Stimulated activated CD4-positive, alpha-beta T cell treated with anti-CD3 and anti-CD28 coated beads, Interleukin-2, amount 100 ng/mL, for 24 hours (primary cell): ENCODE data around the gene P2RX1.
"Not testable (repeated sequence)": the region's sequence is repeated elsewhere in the genome, so short reads cannot be mapped to it uniquely, and the experiment has no call there.

Source experiments
- DNase-seq, 2 donors: peaks; one replicate each; pipeline ENCODE4 v3.0.0-alpha.2; 2020

Gene P2RX1

DNA sequence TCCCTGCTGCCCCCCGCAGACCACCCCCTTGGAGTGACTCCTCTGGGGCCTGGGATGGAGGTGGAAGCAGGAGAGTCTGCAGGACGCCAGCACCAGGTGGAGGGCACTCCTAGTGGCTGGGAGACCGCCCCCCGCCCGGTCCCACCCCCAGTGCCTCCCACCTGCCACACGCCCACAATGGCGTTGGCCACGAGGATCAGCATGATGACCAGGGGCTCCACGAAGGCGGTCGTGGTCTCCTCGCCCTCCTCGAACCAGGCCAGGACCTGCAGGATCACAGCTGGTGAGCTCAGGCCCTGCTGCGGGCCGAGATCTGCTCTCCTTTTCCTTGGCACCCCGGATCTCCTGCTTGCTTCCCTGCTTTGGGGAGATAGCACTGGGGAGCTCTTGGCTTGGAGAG lies 35.2 kb upstream of the P2RX1 start:
- DNase-seq = no peak

DNA sequence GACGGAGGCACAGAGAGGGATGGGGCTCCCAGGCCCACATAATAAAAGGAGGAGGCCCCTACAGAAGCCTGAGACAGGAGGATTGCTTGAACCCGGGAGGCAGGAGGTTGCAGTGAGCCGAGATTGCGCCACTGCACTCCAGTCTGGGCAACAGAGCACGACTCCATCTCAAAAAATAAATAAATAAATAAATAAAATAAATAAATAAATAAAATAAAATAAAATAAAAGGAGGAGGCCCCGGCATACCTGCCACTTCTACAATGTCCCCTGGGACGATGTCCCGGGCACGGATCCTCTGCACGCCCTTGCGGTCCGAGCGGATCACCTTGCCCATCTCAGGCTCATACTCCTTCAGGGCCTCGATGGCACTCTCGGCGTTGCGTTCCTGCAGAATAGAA lies 34.7 kb upstream of the P2RX1 start:
- DNase-seq = no peak

DNA sequence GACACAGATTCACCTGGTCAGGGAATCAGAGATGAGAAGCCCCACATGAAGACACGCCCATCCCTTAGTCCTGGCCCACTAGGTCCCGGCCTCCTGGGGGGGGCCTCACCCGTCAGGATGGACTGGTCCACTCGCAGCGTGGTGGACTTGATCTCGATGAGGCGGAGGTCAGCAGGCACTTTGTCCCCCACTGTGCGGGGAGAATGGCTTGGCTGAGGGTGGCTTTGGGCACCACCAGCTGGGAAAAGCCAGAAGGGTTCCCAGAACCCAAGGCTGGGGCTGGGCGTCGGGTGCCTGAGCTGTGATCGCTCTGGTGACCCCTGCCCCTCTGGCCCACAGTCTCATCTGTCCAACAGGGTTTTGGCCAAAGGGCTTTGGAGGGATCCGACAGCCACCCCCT lies 34.3 kb upstream of the P2RX1 start:
- DNase-seq = no peak

DNA sequence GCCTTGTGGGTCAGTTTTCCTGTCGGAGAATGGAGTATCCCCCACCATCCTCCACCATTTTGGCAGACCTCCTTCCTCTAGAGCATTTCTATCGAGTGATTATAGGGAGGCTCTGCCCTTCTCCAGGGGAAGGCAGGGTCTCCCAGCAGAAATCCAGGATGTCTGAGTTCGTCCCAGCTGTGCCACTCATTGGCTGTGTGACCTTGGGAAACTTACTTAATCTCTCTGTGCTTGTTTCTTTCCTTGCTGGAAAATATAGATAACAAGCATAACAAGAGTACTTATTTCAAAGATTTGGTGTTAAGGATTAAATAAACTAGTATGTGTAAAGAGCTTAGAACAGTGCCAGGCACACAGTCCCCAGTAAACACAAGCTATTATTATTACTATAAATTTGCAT lies 33.2 kb upstream of the P2RX1 start:
- DNase-seq = no peak

DNA sequence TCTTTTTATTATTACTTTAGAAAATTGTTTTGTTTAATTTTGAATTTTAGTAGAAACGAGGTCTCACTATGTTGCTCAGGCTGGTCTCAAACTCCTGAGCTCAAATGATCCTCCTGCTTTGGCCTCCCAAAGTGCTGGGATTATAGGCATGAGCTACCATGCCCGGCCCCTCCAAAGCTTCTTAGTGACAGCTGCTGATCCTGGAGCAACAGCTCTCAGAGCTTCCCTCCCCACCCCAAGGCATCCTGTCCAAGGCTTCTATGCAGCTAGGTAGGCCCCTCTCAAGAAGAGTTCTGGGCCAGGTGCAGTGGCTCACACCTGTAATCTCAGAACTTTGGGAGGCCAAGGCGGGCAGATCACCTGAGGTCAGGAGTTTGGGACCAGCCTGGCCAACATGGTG lies 32.3 kb upstream of the P2RX1 start:
- not testable (repeated sequence) for DNase-seq

DNA sequence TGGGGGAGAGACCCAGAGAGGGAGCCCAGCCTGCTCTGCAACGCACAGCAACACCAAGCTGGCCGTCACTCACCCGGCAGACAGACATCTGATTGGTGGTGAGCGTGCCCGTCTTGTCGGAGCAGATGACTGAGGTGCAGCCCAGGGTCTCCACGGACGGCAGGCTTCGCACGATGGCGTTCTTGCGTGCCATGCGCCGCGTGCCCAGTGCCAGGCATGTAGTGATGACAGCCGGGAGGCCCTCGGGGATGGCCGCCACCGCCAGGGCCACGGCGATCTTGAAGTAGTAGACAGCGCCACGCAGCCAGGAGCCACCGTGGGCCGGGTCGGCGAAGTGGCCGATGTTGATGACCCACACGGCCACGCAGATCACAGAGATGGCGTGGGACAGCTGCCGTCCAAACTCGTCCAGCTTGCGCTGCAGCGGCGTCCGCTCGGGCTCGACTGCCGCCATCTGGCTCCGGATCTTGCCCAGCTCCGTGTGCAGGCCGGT lies 31.1 kb upstream of the P2RX1 start:
- DNase-seq = no peak

DNA sequence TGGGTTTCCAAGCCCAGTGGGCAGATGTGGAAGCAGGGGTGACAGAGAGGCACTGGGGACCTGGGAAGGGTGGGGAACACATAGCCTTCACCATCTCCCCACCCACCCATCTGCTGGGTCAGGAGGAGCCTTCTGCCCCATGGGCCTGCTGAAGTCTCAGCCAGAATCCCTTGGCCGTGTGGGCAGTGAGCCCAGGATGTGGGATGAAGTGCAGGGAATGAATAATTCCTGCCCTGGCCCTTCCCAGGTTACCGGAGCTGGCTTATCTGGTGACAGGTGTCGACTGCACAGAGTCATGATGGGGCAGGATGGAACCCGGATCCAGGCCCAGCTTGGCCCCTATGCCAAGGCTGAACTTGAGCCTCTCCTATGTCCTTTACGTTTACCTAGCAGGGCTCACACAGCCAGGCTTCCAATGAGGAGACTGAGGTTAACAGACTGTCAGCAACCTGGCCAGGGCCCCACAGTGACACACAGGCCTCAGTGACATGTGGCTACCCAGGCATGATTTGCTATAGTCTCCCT lies 30.5 kb upstream of the P2RX1 start:
- DNase-seq = no peak

DNA sequence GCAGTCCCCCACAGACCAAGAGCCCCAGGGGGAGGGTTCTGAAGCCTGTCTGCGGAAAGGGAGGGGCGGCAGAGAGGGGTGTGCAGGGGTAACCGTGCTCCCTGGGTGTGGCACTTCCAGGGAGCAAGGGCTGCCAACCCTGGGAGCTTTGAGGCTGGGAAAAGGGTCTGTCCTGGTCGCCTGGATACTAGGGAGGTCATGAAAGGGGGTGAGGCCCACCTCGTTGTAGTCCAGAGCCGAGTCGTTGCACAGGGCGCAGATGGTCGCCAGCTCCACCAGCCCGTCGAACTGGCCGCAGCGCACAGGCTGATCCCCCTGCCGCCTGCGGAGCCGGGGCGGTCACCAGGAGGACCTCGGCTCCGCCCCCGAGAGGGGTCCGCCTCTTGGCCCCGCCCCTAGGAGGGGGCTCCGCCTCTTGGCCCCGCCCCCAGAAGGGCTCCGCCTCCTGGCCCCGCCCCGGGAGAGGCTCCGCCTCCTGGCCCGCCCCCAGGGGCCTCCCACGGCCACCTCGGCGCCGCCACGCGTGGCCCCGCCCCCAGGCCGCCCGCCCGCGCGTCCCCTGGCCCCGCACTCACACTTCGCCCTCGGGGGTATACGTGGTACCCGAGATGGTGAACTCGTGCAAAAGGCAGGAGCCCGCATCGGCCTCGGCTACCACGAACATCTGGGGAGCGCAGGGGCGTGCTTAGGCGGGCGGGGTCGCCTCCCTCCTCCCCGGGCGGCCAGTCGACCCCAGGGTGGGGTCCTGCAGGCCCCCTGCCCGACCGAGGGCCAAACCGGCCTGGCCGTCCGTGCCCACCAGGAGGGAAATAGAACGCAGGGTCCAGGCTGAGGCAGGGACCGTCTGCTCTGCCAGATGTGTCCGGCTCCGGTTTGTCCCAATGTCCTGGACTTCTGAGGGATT lies 28.5 kb upstream of the P2RX1 start:
- DNase-seq = peak; percentile 40 to 54

DNA sequence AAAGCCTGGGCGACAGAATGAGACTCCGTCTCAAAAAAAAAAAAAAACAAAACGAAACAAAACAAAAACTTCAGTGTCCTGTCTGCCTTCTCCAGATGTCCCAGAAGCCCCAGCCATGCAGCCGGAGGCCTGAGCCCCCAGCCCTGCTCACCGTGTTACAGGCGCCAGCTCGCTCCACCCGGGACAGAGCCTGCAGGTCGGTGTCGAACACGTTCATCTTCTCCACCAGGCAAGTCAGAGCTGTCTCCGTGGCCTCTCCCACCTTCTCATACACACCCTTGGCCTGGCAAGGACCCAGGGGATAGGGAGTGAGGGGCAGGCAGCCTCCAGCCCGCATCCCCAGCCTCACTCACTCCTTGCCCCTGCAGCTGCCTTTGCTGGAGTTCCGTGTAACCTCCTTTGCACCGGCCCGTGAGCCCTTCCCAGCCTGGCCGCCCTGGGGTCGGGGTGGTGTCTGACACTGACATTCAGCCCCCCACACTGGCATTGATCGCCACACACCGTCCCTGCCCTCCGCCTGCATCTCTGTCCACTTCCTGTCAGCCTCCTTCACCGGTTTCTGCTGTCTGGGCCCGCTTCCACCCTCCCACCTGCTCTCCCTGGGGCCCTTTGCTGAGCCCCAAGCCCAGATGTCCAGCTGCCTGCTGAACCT lies 27.1 kb upstream of the P2RX1 start:
- DNase-seq = no peak

DNA sequence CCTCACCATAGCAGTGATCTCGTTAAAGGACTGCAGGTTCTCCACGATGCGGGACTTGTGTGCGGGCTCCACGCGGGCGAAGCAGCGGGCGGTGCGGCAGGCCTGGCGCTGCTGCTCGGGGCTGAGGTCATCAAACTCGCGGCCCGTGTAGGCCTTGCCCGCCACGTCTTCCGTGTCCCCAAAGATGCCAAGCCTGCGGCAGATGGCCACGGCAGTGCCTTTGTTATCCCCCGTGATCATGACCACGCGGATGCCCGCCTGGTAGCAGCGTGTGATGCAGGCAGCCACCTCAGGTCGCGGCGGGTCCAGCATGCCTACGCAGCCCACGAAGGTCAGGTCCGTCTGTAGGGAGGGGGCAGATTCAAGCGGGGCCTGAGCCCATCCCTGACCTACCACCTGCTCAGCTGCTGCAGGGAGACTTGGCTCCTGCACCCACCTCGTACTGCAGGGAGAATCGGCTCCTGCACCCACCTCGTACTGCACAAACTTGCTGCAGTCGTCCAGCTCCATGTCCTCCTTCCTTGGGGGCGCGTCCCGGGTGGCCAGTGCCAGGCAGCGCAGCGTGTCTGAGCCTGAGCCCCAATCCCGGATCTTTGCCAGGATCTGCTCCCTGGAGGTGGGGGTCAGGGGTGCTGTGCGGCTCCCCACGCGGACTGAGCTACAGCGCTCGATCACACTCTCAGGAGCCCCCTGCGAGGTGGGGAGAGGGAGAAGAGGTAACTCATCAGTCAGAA lies 24.9 kb upstream of the P2RX1 start:
- no peak for DNase-seq

DNA sequence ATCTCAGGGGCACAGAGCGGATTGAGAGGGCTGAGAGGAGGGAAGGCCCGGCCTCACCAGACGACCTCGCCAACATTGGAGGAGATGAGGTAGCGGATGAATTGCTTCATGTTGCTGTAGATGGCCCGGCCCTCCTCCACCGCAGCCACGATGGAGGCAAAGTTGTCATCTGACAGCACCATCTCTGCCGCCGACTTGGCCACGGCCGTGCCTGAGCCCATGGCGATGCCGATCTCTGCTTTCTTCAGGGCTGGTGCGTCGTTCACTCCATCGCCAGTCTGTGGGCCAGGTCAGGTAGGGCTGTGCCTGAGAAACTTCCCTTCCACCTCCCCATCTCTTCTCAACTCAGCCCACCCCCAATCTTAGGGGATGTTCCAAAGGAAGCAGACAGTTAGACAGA lies 21.1 kb upstream of the P2RX1 start:
- no peak for DNase-seq

DNA sequence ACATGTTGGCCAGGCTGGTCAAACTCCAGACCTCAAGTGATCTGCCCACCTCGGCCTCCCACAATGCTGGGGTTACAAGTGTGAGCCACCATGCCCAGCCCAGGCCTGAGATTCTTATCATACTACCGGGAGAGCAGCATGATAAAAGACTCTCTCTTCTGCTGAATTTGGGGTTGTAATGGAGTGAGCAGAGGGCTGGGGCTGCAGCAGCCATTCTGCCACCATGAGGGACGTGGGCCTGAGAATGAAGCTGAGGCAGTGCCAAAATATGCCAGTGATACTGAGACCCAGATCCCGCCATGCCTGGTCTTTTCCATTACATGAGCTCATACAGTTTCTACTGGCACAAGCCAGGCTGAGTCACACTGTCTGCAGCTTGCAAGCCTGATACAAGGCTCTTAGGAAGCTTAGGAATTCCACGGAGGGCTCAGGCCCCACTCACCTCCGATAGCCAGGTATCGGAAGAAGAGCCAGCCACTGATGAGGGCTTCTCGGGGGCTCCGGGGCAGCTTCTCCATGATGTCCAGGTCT lies 19.6 kb upstream of the P2RX1 start:
- no peak for DNase-seq

DNA sequence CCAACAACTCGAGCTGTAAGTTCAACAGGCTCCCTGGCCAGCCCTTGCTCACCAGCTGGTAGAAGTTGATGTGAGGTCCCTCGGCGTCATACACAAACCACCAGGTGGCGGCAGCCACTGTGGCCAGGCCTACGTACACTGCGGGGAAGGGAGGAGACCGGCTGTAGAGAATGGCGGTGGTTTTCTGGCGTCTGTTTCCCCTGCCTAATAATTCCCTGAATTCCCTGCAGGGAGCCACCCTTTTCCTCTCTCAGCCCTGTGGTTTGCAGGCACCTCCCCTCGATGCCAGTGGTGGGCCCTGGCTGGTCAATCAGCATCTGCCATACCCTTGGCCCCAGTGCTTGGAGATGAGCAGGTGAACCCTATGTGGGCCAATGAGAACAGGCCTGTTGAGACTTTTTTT lies 18.9 kb upstream of the P2RX1 start:
- DNase-seq = peak in 1 of 2 donors; percentile 30

DNA sequence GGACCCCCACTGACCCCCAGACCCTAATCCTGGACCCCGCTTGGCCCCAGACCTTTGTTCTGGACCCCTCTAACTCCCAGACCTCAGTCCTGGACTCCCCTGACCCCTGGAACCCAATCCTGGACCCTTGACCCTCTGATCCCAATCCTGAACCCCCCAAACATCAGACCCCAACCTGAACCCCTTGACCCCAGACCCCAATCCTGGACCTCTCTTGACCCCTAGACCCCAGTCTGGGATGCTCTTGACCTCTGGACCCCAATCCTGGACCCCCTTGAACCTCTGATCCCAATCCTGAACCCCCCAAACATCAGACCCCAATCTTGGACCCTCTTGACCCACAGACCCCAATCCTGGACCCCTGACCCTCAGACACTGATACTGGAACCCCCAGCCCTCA lies 13.5 kb upstream of the P2RX1 start:
- no peak for DNase-seq

DNA sequence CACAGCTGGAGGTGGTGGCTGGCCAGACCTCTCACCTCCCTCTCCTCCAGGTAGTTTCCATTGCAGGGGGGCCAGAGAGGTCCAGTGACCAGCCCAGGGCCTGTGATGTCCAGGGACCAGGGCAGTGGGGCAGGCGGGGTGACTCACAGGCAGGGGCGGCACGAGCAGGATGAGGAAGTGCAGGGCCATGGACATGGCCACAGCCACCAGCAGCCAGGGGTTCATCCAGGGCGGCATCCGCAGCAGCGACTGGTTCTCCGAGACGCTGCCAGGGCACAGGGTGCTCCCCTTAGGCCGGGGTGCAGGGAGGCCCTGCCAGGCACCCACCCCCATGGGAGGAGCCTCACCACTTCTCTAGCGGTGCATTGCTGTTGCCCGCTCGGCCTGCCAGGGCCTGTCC lies 12.9 kb upstream of the P2RX1 start:
- no peak for DNase-seq

DNA sequence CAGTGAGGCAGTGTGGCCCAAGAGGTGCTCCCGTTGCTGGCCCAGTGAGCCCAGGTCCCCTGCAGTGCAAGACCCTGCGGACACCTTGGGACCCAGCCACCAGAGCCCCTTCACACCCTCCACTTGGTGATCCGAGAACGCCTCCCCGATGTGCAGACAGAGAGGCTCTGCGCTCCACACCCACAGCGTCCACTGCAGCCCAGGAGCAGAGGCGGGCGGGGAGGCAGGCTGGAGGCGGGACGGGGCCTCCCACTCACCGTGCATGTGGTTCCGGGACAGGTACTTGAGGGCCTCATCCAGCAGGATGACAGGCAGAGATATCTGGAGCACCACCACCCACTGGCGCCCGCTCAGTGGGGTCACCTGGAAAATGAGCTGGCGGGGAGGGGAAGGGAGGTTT lies 12.1 kb upstream of the P2RX1 start:
- DNase-seq = no peak

DNA sequence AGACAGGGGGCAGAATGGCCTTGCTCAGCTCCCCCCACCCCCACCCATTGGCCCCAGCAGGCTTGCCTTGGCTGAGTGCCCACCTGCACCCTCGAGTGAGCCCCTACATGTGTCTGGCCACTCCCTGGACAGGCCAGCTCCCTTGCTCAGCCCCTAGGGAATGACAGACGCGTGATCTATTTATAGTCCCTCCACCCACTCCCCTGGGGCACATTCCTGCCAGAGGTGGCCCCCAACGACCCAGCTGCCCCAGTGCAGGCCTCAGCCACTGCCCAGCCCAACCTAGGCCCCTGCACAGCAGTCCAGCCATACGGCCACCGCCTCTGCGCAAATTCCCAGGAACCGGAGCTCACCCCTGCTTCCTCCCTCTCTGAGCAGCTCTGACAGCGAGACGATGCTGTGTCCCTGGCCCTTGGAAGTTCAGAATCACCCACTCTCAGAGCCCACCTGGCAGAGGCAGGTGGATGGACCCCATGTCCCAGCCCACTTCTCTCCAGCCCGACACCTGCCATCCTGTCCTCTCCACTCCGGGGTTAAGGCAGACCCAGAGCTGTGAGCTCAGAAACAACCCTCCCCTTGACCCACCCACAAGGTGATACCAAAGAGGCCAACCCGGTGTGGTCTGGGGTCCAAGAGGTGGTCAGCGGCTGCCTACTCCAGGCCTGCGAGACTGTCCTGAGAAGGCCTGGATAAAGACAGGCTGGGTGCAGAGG lies 11.5 kb upstream of the P2RX1 start:
- DNase-seq = no peak

DNA sequence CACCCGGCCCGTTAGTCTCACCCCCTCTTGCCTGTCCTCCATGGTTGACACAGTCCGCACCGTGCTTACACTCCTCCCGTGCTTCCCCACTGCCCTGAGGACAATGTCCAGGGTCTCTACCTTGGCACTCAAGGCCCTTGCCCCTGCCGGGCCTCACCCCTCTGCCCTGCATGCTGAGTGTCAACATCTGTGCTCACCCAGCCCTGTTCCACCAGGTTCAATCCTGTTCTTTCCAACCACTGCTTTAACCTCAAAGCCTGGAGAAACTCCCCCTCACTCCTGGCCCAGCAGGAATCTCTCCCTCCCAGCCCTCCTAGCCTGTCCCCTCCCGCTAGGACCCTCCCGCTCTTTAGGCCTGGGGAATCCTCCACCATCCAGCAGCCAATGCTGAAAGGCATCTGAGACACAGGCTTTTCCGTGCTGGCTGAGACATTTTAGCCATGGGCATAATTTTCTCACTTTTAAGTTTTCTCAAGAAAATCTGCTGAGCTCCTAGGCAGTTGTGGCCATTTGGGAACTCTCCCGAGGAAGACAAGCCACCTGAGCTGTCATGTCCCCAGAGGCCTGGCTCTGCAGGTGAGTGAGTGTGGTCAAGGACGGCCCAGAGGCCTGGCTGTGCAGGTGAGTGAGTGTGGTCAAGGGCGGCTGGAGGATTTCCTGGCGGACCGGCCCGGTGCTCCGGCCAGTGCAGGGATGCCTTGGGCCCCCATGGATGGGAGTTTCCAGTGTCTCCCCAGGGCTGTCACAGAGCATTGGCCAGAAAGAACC lies 10.8 kb upstream of the P2RX1 start:
- DNase-seq = no peak

DNA sequence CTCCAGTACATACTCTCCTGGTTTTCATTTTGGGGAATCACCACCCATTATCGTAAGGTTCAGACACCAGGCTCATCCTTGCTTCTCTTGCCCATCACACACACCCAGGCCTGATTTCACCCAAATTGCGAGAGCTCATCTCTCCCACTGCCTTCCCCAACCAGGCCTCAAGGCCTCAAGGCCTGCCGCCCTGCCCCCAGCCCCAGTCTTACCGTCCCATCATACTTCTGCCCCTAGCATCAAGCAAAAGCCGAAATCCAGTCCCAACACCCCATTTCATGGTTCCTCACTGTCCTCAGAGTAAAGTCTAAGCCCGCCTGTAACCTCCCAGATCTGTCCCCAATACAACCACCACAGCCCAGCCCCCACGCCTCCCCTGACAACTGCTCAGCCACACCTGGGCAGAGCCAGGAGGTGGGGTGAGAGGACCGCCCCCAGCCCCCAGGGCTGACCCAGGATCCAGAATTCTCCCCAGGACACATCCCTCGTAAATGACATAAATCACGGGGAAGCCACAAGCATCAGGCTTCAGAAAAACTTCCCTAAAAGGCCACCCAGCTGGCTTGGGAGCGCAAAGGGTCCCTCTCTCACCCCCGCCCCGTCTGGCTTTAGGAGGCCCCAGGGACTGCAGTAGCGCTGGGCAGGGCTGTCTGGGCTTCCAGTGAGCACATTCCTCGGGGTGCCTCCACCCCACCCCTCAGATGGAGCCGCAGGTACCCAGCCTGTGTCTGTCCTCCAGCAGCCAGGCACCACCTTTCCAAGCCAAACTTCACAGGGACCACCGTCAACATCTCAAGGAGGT lies 9.6 kb upstream of the P2RX1 start:
- no peak for DNase-seq

DNA sequence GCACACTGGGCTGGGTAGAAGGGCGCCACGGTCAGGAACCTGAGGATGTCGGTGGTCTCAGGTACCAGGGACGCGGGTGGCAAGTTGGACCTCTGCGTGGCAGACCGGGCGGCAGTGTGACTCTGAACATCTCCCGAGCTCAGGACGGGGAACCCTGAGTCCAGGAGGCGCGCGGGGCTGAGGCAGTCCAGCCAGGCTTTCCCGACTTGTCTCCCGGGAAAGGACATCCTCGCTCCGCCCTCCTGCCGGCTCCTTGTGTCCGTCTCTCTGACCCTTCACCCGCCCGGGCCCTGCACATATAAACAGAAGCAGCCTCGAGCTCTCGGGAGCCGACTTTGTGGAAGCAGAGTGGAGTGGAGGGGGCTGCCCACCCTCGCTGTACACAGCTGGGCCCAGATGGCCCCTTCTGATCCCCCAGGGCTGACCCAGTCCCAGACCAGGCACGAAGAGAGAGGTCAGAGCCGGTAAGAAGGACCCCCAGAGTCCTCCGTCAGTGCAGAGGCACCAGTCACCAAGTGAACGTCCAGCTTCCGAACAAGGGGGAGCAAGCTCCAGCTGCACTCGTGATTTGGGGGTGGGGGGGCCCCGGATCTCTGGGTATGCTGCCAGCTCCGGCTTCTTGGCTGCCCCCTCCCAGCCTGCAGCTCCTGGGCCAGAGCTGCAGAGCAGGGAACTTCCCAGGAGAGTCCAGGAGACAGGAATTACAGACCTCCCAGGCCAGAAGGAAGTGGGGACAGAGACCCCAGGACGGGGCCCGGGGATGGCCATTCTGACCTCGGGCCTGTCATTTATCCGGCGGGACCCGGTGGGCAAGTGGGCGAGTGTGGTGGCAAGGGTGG lies 8.5 kb upstream of the P2RX1 start:
- no peak for DNase-seq
